HFF-Myc (cell line): ENCODE results near the gene C1orf52.
"Not testable (repeated sequence)": the region's sequence is repeated elsewhere in the genome, so short reads cannot be mapped to it uniquely, and the experiment has no call there.

ENCODE experiments used
- DNase-seq: peaks from one replicate; pipeline ENCODE4 v3.0.0-alpha.2; 2011; ENCODE audit warnings: low read depth; ENCODE audit errors: extremely low read depth
- H3K4me3 ChIP-seq: replicated peaks from 2 replicates; pipeline ENCODE4 v1.5.1; 2011; ENCODE audit warnings: low read depth, mild to moderate bottlenecking, control low read depth, low read length
- CTCF ChIP-seq: IDR thresholded peaks from 2 replicates; pipeline ENCODE4 v1.5.1; 2012; ENCODE audit warnings: mild to moderate bottlenecking, low read depth, low read length, control low read depth; ENCODE audit errors: missing control alignments

C1orf52 gene

GRCh38 chr1:85258536-85259117 lies 835 bp downstream of the C1orf52 start:
- no peak for DNase-seq
- H3K4me3 ChIP-seq = peak overlapping the region; percentile 63
- TF ChIP-seq CTCF = no peak

- not testable (repeated sequence) for H3K4me3 ChIP-seq, DNase-seq
Observed at GRCh38 chr1:85249042-85249441, 10.4 kb downstream of the C1orf52 start.

- DNase-seq = no peak
- no peak for TF ChIP-seq CTCF
Observed at GRCh38 chr1:85245891-85246290, 13.6 kb downstream of the C1orf52 start.

GRCh38 chr1:85245456-85245855 lies 14.0 kb downstream of the C1orf52 start:
- H3K4me3 ChIP-seq = no peak overlapping the region; the same call in 1 of the 2 replicates
- DNase-seq = no peak
- TF ChIP-seq CTCF = no peak

More at GRCh38 chr1:85245891-85246290, 13.6 kb downstream of the C1orf52 start:
- no peak overlapping the region for H3K4me3 ChIP-seq

GRCh38 chr1:85244271-85245061 lies 15.0 kb downstream of the C1orf52 start:
- peak; percentile 93 for DNase-seq
- 0 out of 2 replicates have a peak overlapping the region, but pooled peaks have one; percentile 5 for H3K4me3 ChIP-seq
- no peak for TF ChIP-seq CTCF

- no peak for DNase-seq
- no peak for TF ChIP-seq CTCF
- H3K4me3 ChIP-seq = no peak overlapping the region
Observed at GRCh38 chr1:85243372-85243771, 16.1 kb downstream of the C1orf52 start.

- H3K4me3 ChIP-seq = no peak overlapping the region
- DNase-seq = no peak
- no peak for TF ChIP-seq CTCF
Observed at GRCh38 chr1:85240643-85241042, 18.8 kb downstream of the C1orf52 start.
